ENCODE data around the gene CT45A1. TPM values are rescaled to one million over a fixed set of nuclear protein-coding genes. Genes with fewer than 3 reads are reported as not detected.

The CT45A1 gene
- not detected for total RNA-seq

GRCh38 chrX:135713183-135713689 is at the start of gene CT45A1:
TSS of gene CT45A1 (plus strand) at chrX:135713639. CDS start at chrX:135718941, 5,302 bp downstream.

GRCh38 chrX:135768091-135768490 is 54.7 kb downstream of the CT45A1 start, which contains the start of gene CT45A3:
TSS of gene CT45A3 (minus strand) at chrX:135768191. CDS start at chrX:135764444, 3,747 bp downstream.

Small RNAs within 50 kb of the gene (small RNA-seq; reads per million reads assigned to genes)
- 0 reads per million in 2 donors for gene AC240442.1

Other genes starting within 250 kb of the CT45A1 start
- 1 to 10 TPM; 2.8 to 3.0 TPM for gene INTS6L, start 193.0 kb upstream of the CT45A1 start, total RNA-seq
- not detected for gene CT45A3, start 54.6 kb downstream of the CT45A1 start, total RNA-seq
- not detected for gene CT45A5, start 71.9 kb downstream of the CT45A1 start, total RNA-seq
- gene CT45A6, start 89.1 kb downstream of the CT45A1 start, total RNA-seq, result not detected
- not detected for gene CT45A2, start 106.4 kb downstream of the CT45A1 start, total RNA-seq
- gene CT45A7, start 123.6 kb downstream of the CT45A1 start, total RNA-seq, result not detected
- gene CT45A8, start 140.9 kb downstream of the CT45A1 start, total RNA-seq, result not detected
- not detected for gene CT45A9, start 158.2 kb downstream of the CT45A1 start, total RNA-seq
- not detected for gene CT45A10, start 179.8 kb downstream of the CT45A1 start, total RNA-seq
- gene SAGE1, start 180.1 kb downstream of the CT45A1 start, total RNA-seq, result not detected

Data from melanocyte of skin (primary cell).